KMS-11 (cell line): ENCODE data around the gene CD27.
"Not testable (repeated sequence)": the region's sequence is repeated elsewhere in the genome, so short reads cannot be mapped to it uniquely, and the experiment has no call there.

ENCODE experiments used
- H2AFZ ChIP-seq: fragments of 200-600 bp; sonication (generic); 2 replicates; pipeline ENCODE4 v1.6.1; 2016; ENCODE audit warnings: antibody characterized with exemption, mixed run types, low read depth
- H3K27ac ChIP-seq: fragments of 200-600 bp; sonication (generic); 2 replicates; pipeline ENCODE4 v1.6.1; 2016; ENCODE audit warnings: mild to moderate bottlenecking, mixed run types
- H3K27me3 ChIP-seq: fragments of 200-600 bp; sonication (generic); 2 replicates; pipeline ENCODE4 v1.6.1; 2017; ENCODE audit warnings: mild to moderate bottlenecking, low read depth, mixed run types, moderate library complexity; ENCODE audit not compliant: insufficient read depth
- H3K36me3 ChIP-seq: fragments of 200-600 bp; sonication (generic); 2 replicates; pipeline ENCODE4 v1.6.1; 2017; ENCODE audit warnings: mild to moderate bottlenecking, mixed run types; ENCODE audit not compliant: insufficient read depth
- H3K4me1 ChIP-seq: fragments of 200-600 bp; sonication (generic); 2 replicates; pipeline ENCODE4 v1.6.1; 2016; ENCODE audit warnings: mild to moderate bottlenecking, low read depth, mixed run types; ENCODE audit not compliant: poor library complexity, severe bottlenecking
- H3K4me2 ChIP-seq: fragments of 200-600 bp; sonication (generic); 2 replicates; pipeline ENCODE4 v1.7.0; 2016; ENCODE audit warnings: mild to moderate bottlenecking, mixed run types
- H3K4me3 ChIP-seq: fragments of 200-600 bp; sonication (generic); IDR thresholded peaks from 2 replicates; pipeline ENCODE4 v1.6.1; 2017; ENCODE audit warnings: low read depth, low read length, mixed read lengths; ENCODE audit not compliant: insufficient read depth
- H3K79me2 ChIP-seq: fragments of 200-600 bp; sonication (generic); 2 replicates; pipeline ENCODE4 v1.6.1; 2016; ENCODE audit warnings: low read depth, mixed run types; ENCODE audit not compliant: insufficient read depth
- H3K9ac ChIP-seq: fragments of 200-600 bp; sonication (generic); 2 replicates; pipeline ENCODE4 v1.6.1; 2016; ENCODE audit warnings: mild to moderate bottlenecking, mixed run types
- H4K20me1 ChIP-seq: fragments of 200-600 bp; sonication (generic); 2 replicates; pipeline ENCODE4 v1.6.1; 2016; ENCODE audit warnings: mild to moderate bottlenecking, mixed run types; ENCODE audit not compliant: insufficient read depth
- TF ChIP-seq, protein P1 (sequence below): fragments of 200-600 bp; sonication (generic); conservative IDR thresholded peaks from 2 replicates; pipeline ENCODE4 v1.6.1; 2017; ENCODE audit warnings: low read depth, mild to moderate bottlenecking, antibody characterized with exemption, low read length, moderate library complexity, mixed read lengths

Gene CD27

GRCh38 chr12:6464531-6464930 is 19.8 kb downstream of the CD27 start:
- TF ChIP-seq, protein P1, sequence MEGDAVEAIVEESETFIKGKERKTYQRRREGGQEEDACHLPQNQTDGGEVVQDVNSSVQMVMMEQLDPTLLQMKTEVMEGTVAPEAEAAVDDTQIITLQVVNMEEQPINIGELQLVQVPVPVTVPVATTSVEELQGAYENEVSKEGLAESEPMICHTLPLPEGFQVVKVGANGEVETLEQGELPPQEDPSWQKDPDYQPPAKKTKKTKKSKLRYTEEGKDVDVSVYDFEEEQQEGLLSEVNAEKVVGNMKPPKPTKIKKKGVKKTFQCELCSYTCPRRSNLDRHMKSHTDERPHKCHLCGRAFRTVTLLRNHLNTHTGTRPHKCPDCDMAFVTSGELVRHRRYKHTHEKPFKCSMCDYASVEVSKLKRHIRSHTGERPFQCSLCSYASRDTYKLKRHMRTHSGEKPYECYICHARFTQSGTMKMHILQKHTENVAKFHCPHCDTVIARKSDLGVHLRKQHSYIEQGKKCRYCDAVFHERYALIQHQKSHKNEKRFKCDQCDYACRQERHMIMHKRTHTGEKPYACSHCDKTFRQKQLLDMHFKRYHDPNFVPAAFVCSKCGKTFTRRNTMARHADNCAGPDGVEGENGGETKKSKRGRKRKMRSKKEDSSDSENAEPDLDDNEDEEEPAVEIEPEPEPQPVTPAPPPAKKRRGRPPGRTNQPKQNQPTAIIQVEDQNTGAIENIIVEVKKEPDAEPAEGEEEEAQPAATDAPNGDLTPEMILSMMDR = no peak
- Histone ChIP-seq H3K4me3 (no peak overlapping the region), H4K20me1 (no peaks in the 10 kb centered on the region), H3K79me2 (no peaks in the 10 kb centered on the region; the same call in 1 of the 2 replicates), H3K9ac (no peak overlapping the region), H3K36me3 (no peaks in the 10 kb centered on the region), H3K4me2 (no peak overlapping the region), H3K27me3 (no peaks in the 10 kb centered on the region), H2AFZ (no peak overlapping the region), H3K4me1 (peaks cover 40% of the 10 kb centered on the region), H3K27ac (no peak overlapping the region)

- Histone ChIP-seq H3K4me2 (no peak overlapping the region), H2AFZ (no peak overlapping the region), H3K4me3 (no peak overlapping the region), H3K36me3 (no peaks in the 10 kb centered on the region), H3K27ac (no peak overlapping the region), H3K79me2 (no peaks in the 10 kb centered on the region; the same call in 1 of the 2 replicates), H4K20me1 (no peaks in the 10 kb centered on the region), H3K9ac (no peak overlapping the region), H3K27me3 (no peaks in the 10 kb centered on the region), H3K4me1 (peaks cover 33% of the 10 kb centered on the region)
- TF ChIP-seq, protein P1 = peak; percentile 75
These were observed 20.9 kb downstream of the CD27 start for GRCh38 chr12:6465467-6466183.

GRCh38 chr12:6466184-6466573 is 21.4 kb downstream of the CD27 start:
- H3K9ac ChIP-seq = no peak overlapping the region

DNA sequence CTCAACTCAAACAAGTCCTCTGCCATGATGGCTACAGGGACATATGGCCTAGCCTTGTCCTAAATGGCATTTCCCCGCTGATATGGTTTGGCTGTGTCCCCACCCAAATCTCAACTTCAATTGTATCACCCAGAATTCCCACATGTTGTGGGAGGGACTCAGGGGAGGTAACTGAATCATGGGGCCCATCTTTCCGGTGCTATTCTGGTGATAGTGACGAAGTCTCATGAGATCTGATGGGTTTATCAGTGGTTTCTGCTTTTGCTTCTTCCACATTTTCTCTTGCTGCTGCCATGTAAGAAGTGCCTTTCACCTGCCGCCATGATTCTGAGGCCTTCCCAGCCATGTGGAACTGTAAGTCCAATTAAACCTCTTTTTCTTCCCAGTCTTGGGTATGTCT is 22.0 kb downstream of the CD27 start:
- not testable (repeated sequence) for H3K4me3 ChIP-seq, H3K9ac ChIP-seq, H3K79me2 ChIP-seq, H3K27me3 ChIP-seq, H3K27ac ChIP-seq, H3K36me3 ChIP-seq, H2AFZ ChIP-seq, H3K4me2 ChIP-seq, H4K20me1 ChIP-seq
- H3K4me1 ChIP-seq = peaks cover 30% of the 10 kb centered on the region

More at GRCh38 chr12:6466184-6466573, 21.4 kb downstream of the CD27 start:
- no peak overlapping the region for H3K4me3 ChIP-seq
- H3K79me2 ChIP-seq = no peaks in the 10 kb centered on the region; the same call in 1 of the 2 replicates
- H3K4me2 ChIP-seq = no peak overlapping the region
- TF ChIP-seq, protein P1 = no peak
- H3K27ac ChIP-seq = no peak overlapping the region
- no peaks in the 10 kb centered on the region for H3K36me3 ChIP-seq
- no peak overlapping the region for H2AFZ ChIP-seq
- H3K27me3 ChIP-seq = no peaks in the 10 kb centered on the region
- H4K20me1 ChIP-seq = no peaks in the 10 kb centered on the region
- H3K4me1 ChIP-seq = peaks cover 30% of the 10 kb centered on the region

GRCh38 chr12:6467571-6468282 is 23.0 kb downstream of the CD27 start:
- not testable (repeated sequence) for H3K36me3 ChIP-seq, H3K9ac ChIP-seq, H3K4me3 ChIP-seq, H3K79me2 ChIP-seq, H3K27ac ChIP-seq, H3K4me2 ChIP-seq, H3K27me3 ChIP-seq, H4K20me1 ChIP-seq, H2AFZ ChIP-seq
- H3K4me1 ChIP-seq = peaks cover 31% of the 10 kb centered on the region
